NCI-H774 (cell line): ENCODE results near the gene ABCD1.
"Not testable (repeated sequence)": the region's sequence is repeated elsewhere in the genome, so short reads cannot be mapped to it uniquely, and the experiment has no call there.

ENCODE experiments used
- DNase-seq: peaks from one replicate; lab custom pipeline; 2025; lab: John Stamatoyannopoulos, UW

Gene ABCD1

GRCh38 chrX:153709726-153710674 is 14.7 kb upstream of the ABCD1 start:
- DNase-seq: no peak

- no peak for DNase-seq
Observed at GRCh38 chrX:153714256-153714655, 10.4 kb upstream of the ABCD1 start.

GRCh38 chrX:153717445-153717844 is 7.2 kb upstream of the ABCD1 start:
- no peak for DNase-seq

- DNase-seq: no peak
Observed at GRCh38 chrX:153719238-153719637, 5.4 kb upstream of the ABCD1 start.

GRCh38 chrX:153719701-153720100 is 5.0 kb upstream of the ABCD1 start:
- DNase-seq: no peak

GRCh38 chrX:153722704-153723350 is 1.8 kb upstream of the ABCD1 start:
- DNase-seq: no peak

- peak; percentile 22 for DNase-seq
Observed at GRCh38 chrX:153723351-153724251, 1.1 kb upstream of the ABCD1 start.

GRCh38 chrX:153725039-153725831 is 579 bp downstream of the ABCD1 start:
- DNase-seq: no peak

- DNase-seq: no peak
Observed at GRCh38 chrX:153725832-153726285, 1.2 kb downstream of the ABCD1 start.

- DNase-seq: no peak
Observed at GRCh38 chrX:153726286-153727122, 1.8 kb downstream of the ABCD1 start.

- no peak for DNase-seq
Observed at GRCh38 chrX:153727123-153727931, 2.7 kb downstream of the ABCD1 start.

GRCh38 chrX:153728095-153728494 is 3.4 kb downstream of the ABCD1 start:
- no peak for DNase-seq

- no peak for DNase-seq
Observed at GRCh38 chrX:153728951-153729631, 4.4 kb downstream of the ABCD1 start.

GRCh38 chrX:153730115-153730514 is 5.5 kb downstream of the ABCD1 start:
- not testable (repeated sequence) for DNase-seq

GRCh38 chrX:153731117-153731844 is 6.6 kb downstream of the ABCD1 start:
- no peak for DNase-seq

- DNase-seq: no peak
Observed at GRCh38 chrX:153731845-153732215, 7.2 kb downstream of the ABCD1 start.

- DNase-seq: no peak
Observed at GRCh38 chrX:153732401-153732800, 7.7 kb downstream of the ABCD1 start.

GRCh38 chrX:153733651-153734240 is 9.1 kb downstream of the ABCD1 start:
- DNase-seq: no peak
